ENCODE measurements around the gene OR14J1. TPM values are rescaled to one million over a fixed set of nuclear protein-coding genes. Genes with fewer than 3 reads are reported as not detected.

The OR14J1 gene
- total and polyA plus RNA-seq, 9 donors: 0.34 TPM; not detected in 8

DNA sequence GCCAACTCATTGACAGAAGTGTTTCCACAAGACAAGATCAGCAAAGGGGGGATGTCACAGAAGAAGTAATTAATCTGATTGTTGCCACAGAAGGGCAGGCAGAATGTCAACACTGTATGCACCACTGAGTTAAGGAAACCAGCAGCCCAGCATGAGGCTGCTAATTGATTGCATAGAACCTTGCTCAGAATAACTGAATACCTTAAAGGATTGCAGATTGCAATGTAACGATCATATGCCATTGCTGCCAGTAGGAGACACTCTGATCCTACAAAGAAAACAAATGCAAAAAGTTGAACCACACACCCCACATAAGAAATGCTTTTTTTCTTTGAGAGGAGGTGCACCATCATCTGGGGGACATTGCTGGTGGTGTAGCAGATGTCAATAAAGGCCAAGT, 54.1 kb downstream of the OR14J1 start:
- H3K27ac ChIP-seq: no peak overlapping the region
- H3K4me1 ChIP-seq (ENCODE audit: insufficient read depth): no peaks in the 10 kb centered on the region
- DNase-seq: no peak
- intact Hi-C loops (cut with DNase I): no loop called here
- 39 to 62% (median 53%) methylated on average over 1 of the region's 1 CpG for WGBS, 3 donors
- H3K9me3 ChIP-seq: no peaks in the 10 kb centered on the region
- H3K27me3 ChIP-seq: no peaks in the 10 kb centered on the region
- TF ChIP-seq, protein P1, sequence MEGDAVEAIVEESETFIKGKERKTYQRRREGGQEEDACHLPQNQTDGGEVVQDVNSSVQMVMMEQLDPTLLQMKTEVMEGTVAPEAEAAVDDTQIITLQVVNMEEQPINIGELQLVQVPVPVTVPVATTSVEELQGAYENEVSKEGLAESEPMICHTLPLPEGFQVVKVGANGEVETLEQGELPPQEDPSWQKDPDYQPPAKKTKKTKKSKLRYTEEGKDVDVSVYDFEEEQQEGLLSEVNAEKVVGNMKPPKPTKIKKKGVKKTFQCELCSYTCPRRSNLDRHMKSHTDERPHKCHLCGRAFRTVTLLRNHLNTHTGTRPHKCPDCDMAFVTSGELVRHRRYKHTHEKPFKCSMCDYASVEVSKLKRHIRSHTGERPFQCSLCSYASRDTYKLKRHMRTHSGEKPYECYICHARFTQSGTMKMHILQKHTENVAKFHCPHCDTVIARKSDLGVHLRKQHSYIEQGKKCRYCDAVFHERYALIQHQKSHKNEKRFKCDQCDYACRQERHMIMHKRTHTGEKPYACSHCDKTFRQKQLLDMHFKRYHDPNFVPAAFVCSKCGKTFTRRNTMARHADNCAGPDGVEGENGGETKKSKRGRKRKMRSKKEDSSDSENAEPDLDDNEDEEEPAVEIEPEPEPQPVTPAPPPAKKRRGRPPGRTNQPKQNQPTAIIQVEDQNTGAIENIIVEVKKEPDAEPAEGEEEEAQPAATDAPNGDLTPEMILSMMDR (IDR thresholded peaks at IDR 0.05): no peak
- no peak for TF ChIP-seq EP300 (IDR thresholded peaks at IDR 0.05)
- TF ChIP-seq POLR2A (IDR thresholded peaks at IDR 0.05): no peak
- no peak overlapping the region for H3K4me3 ChIP-seq
- no peaks in the 10 kb centered on the region for H3K36me3 ChIP-seq

Other genes starting within 250 kb of the OR14J1 start
- gene OR2B3, start 214.4 kb upstream of the OR14J1 start, total RNA-seq: not detected
- gene OR2B3, start 214.4 kb upstream of the OR14J1 start, polyA plus RNA-seq: not detected
- not detected for gene OR2J1, start 202.2 kb upstream of the OR14J1 start, total RNA-seq
- gene OR2J1, start 202.2 kb upstream of the OR14J1 start, polyA plus RNA-seq: not detected
- gene OR2J3, start 193.6 kb upstream of the OR14J1 start, total RNA-seq: under 1 TPM in 3 of 7 donors, not detected in 4; 0.05 to 0.13 (median 0.12) TPM
- not detected for gene OR2J3, start 193.6 kb upstream of the OR14J1 start, polyA plus RNA-seq
- gene OR2J2, start 130.8 kb upstream of the OR14J1 start, total RNA-seq: under 1 TPM in 2 of 7 donors, not detected in 5; 0.15 to 0.23 TPM
- not detected for gene OR2J2, start 130.8 kb upstream of the OR14J1 start, polyA plus RNA-seq
- gene OR5V1, start 67.2 kb downstream of the OR14J1 start, total RNA-seq: not detected
- not detected for gene OR5V1, start 67.2 kb downstream of the OR14J1 start, polyA plus RNA-seq
- gene OR12D3, start 73.6 kb downstream of the OR14J1 start, total RNA-seq: not detected
- not detected for gene OR12D3, start 73.6 kb downstream of the OR14J1 start, polyA plus RNA-seq
- gene OR12D2, start 93.9 kb downstream of the OR14J1 start, total RNA-seq: under 1 TPM in 1 of 7 donors, not detected in 6; 0.24 TPM
- not detected for gene OR12D2, start 93.9 kb downstream of the OR14J1 start, polyA plus RNA-seq
- gene OR12D1, start 113.2 kb downstream of the OR14J1 start, total RNA-seq: not detected
- gene OR12D1, start 113.2 kb downstream of the OR14J1 start, polyA plus RNA-seq: not detected
- not detected for gene OR10C1, start 137.6 kb downstream of the OR14J1 start, total RNA-seq
- not detected for gene OR10C1, start 137.6 kb downstream of the OR14J1 start, polyA plus RNA-seq
- not detected for gene OR11A1, start 155.4 kb downstream of the OR14J1 start, total RNA-seq
- gene OR11A1, start 155.4 kb downstream of the OR14J1 start, polyA plus RNA-seq: not detected
- gene OR2H1, start 155.5 kb downstream of the OR14J1 start, total RNA-seq: not detected
- gene OR2H1, start 155.5 kb downstream of the OR14J1 start, polyA plus RNA-seq: not detected
- gene MAS1L, start 186.3 kb downstream of the OR14J1 start, total RNA-seq: not detected
- gene MAS1L, start 186.3 kb downstream of the OR14J1 start, polyA plus RNA-seq: under 1 TPM in 1 of 2 donors, not detected in 1; 0.15 TPM